UCSD-AML1 (cell line): ENCODE data around the gene OGDHL.
"Not testable (repeated sequence)": the region's sequence is repeated elsewhere in the genome, so short reads cannot be mapped to it uniquely, and the experiment has no call there.

Experiments used
- DNase-seq: peaks from one replicate; lab custom pipeline; 2025; ENCODE audit not compliant: unreplicated experiment; lab: John Stamatoyannopoulos, UW

OGDHL gene

DNA sequence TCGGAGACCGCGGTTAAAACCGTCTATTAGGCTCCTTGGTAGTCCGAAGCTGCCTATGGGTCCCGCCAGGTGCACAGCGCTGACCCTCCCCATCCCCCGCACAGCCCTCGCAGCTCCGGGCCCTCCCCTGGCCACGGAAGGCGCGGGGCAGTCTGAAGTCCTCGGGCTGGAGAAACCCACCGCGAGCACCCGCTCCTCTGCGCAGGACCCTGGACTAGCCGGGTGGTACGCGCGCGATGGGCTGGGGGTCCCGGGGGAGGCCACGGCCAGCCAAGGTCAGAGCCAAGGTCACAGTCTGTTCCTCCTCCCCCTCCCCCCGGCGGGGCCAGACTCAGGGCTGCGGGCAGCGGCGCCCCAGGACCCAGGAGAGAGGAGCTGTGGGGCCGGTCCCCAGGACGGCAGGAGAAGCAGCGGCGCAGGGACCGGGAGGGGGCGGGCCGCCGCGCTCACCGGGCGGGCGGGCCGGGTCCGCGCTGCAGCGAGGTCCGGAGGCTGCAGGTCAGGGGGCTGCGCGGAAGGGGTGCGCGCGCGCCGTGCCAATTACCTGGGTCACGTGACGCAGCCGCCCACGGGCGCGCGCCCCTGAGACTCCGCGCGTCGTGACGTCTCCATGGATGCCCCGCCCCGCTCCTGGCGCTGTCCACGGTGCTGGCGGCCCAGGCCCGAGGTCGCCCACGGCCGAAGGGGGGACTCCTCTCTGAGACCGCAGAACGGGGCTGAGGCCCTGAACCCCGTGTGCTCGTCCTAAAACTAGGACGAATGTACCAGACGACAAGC lies at the start of gene OGDHL:
TSS of gene OGDHL (minus strand) at position 535 of the 777 bp plus-strand sequence. CDS start 3,731 bp downstream, outside the sequence.
- DNase-seq = peak; percentile 73

DNA sequence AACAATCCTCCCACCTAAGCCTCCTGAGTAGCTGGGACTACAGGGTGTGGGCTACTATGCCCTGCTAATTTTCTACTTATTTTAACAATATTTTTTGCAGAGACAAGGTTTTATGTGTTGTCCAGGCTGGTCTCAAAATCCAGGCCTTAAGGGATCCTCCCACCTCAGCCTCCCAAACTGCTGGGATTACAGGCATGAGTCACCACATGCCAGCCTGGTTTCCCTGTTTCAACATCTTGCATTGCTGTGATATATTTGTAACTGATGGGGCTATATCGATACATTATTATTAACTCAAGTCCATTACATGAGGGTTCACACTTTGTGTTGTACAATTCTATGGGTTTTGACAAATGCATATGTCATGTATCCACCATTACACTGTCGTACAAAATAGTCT lies 41.9 kb upstream of the OGDHL start:
- DNase-seq = no peak

- DNase-seq = no peak
Measured at GRCh38 chr10:49798275-49798674, 36.2 kb upstream of the OGDHL start.

DNA sequence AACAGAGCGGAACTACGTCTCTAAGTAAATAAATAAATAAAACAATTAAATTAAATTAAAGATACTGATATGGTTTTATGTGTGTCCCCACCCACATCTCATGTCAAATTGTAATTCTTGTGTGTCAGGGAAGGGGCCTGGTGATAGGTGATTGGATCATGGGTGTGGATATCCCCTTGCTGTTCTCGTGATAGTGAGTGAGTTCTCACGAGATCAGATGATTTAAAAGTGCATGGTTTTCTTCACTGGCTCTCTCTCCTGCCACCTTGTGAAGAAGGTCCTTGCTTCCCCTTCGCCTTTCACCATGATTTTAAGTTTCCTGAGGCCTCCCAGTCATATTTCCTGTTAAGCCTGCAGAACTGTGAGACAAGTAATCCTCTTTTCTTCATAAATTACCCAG lies 29.0 kb upstream of the OGDHL start:
- no peak for DNase-seq

GRCh38 chr10:49784681-49785080 lies 22.6 kb upstream of the OGDHL start:
- no peak for DNase-seq

DNA sequence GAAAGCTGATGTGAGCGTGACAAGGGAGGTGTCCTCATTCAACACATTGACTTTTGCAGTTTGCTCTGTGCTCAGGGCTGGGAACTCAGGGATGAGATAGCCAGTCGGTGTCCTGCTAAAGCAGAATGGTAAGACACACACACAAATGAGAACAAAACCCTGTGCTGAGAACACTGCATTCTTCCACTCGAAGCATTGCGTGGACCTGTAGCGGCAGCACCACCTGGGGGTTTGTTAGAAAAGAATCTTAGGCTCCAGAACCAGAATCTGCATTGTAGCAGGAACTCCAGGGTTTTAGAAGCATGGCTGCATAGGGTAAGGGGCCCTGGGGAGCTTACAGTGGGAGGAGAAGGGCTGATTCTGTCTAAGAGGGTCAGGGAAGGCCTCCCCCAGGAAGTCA lies 21.5 kb upstream of the OGDHL start:
- DNase-seq = no peak

GRCh38 chr10:49781247-49781646 lies 19.1 kb upstream of the OGDHL start:
- no peak for DNase-seq

- DNase-seq = no peak
Measured at GRCh38 chr10:49778197-49778596, 16.1 kb upstream of the OGDHL start.

- no peak for DNase-seq
Measured at GRCh38 chr10:49776851-49777250, 14.7 kb upstream of the OGDHL start.

GRCh38 chr10:49775014-49775413 lies 12.9 kb upstream of the OGDHL start:
- DNase-seq = no peak

DNA sequence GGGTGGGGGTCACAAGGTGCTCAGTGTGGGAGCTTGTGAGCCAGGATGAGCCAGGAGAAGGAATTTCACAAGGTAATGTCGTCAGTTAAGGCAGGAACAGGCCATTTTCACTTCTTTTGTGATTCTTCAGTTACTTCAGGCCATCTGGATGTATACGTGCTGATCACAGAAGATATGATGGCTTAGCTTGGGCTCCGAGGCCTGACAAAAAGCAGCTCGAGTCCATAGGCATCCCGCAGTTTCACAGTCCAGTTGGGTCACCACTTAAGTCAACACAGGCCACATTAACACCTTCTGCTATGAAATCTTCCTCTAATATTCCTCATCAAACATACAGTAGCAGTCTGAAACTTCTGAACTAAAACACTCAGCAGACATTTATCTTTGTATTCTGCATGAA lies 10.8 kb upstream of the OGDHL start:
- DNase-seq = not testable (repeated sequence)

- not testable (repeated sequence) for DNase-seq
Measured at GRCh38 chr10:49771046-49771445, 8.9 kb upstream of the OGDHL start.

DNA sequence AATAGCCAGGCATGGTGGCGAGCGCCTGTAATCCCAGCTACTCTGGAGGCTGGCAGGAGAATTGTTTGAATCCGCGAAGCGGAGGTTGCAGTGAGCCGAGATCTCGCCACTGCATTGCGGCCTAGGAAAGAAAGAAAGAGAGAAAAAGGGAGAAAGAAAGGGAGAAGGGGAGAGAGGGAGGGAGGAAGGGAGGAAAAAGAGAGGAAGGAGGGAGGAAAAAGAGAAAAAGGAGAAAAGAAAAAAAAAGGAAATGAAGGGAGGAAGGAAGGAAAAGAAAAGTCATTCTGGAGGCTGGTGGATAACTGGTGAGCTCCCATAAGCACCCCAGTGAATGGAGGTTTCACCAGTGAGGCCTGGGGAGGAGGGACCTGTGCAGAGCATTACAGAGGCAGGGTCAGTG lies 7.6 kb upstream of the OGDHL start:
- DNase-seq = no peak

GRCh38 chr10:49768731-49769130 lies 6.6 kb upstream of the OGDHL start:
- DNase-seq = no peak

- DNase-seq = no peak
Measured at GRCh38 chr10:49768329-49768728, 6.2 kb upstream of the OGDHL start.

- no peak for DNase-seq
Measured at GRCh38 chr10:49767752-49768151, 5.6 kb upstream of the OGDHL start.

DNA sequence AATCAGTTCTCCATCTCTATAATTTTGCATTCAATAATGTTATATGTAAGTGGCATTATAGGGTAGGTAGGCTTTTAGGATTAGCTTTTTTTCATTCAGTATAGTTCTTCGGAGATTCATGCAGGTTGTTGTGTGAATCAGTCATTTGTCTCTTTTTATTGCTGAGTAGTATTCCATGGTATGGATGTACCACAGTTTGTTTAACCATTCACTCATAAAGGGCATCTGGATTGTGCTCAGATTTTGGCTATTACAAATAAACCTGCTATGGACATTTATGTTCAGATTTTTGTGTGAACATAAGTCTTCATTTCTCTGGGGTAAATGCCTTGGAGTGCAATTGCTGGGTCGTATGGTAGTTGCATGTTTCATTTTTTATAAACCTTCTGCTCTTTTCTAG lies 4.4 kb upstream of the OGDHL start:
- DNase-seq = no peak

DNA sequence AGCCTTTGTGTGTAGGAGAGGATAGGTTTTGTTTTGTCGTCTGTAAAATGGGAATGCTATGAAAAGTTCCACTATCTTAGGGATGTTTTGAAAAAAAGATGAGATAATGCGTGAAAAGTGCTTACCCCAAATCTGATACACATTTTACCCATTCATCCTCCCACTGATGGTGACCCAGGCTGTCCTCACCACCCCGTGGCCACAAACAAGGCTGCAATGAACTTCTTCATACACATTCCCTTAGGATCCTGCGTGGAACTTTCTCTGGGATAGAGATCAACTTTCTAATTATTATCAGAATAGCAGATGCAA lies 399 bp upstream of the OGDHL start:
- no peak for DNase-seq

DNA sequence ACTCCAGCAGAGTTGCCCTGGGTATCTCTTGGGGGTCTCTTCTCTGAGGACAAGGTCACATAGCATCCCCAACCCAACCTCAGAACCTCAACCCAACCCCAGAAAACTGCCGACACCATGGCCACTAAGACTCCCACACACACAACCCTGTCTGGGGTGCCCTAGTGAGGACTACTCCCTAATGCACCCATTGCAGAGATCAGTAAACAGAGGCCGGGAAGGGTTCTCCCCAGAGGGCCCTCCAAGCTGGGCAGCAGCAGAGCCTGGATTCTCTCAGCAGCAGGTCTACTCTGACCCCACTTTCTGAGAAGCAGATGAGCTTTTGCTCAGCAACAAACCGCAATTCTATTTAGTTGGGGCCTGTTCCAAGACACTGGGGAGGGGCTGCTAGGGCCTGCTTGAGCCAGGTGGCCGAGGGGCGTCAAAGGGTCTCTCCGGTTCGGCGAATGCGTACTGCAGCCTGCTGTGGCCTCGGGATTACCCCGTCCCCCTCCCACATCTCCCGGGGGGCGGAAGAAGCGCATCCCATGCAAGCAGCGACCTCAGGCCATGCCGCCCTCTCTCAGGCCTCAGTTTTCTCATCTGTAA lies 828 bp downstream of the OGDHL start:
- no peak for DNase-seq

GRCh38 chr10:49760789-49761188 lies 1.3 kb downstream of the OGDHL start:
- DNase-seq = no peak

GRCh38 chr10:49759787-49760551 lies 2.2 kb downstream of the OGDHL start:
- DNase-seq = no peak

DNA sequence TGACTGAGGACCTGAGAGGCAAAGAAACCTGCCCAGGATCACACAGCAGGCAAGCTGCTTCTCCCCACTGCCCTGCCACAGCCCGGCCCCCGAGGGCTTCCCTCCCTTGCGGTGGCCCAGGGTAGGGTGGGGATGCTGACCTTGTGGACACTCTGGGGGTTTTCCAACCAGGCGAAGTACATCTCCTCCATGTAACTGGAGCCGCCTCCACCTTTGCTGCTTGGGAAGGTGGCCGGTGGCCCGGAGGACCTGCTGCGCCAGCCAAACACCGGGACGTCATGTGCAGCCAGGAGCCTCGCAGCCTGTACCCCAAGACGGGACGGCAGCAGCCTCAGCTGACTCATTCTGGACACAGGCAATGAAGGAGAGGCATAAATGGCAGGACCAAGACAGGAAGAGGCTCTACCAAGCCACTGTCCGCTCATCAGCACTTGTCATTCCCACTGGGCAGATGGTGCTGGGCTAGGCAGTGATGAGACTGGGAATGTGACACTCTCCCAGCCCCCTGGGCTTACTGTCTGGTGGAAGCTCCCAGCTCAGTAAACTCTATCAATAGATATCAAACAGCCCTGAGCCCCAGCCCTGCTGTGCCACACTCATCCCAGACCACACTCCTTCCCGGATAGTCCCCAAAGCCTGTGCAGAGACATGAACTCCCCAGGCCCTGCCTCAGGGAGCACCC lies 3.7 kb downstream of the OGDHL start:
- no peak for DNase-seq
